SK-N-SH treated with all-trans-retinoic acid at 6 μM for 48 hours (cell line): Measurements from ENCODE around the gene PTPRG.

Experiments used
- ATAC-seq: fragments of 200-7000 bp; cut with Tn5 transposase; 3 replicates; pipeline ENCODE4 v1.9.1; 2020; ENCODE audit warnings: mild to moderate bottlenecking, moderate library complexity
- ARNTL ChIP-seq: fragments of 450-650 bp; formaldehyde crosslinking; IDR thresholded peaks from 2 replicates; pipeline ENCODE4 v1.5.0; 2020; ENCODE audit warnings: low read depth, mild to moderate bottlenecking, moderate library complexity, borderline replicate concordance
- BACH2 ChIP-seq: fragments of 250-450 bp; sonication (Bioruptor Pico); IDR thresholded peaks from 2 replicates; pipeline ENCODE4 v1.9.0; 2021; ENCODE audit warnings: mild to moderate bottlenecking, borderline replicate concordance
- CREB5 ChIP-seq: fragments of 250-450 bp; sonication (Bioruptor Pico); IDR thresholded peaks from 2 replicates; pipeline ENCODE4 v1.5.1; 2020; ENCODE audit warnings: low read depth, mild to moderate bottlenecking, moderate library complexity
- CSDC2 ChIP-seq: fragments of 250-450 bp; sonication (Bioruptor Pico); IDR thresholded peaks from 2 replicates; pipeline ENCODE4 v1.5.0; 2020; ENCODE audit warnings: mild to moderate bottlenecking, moderate library complexity
- CSRNP3 ChIP-seq: fragments of 250-450 bp; sonication (Bioruptor Pico); IDR thresholded peaks from 2 replicates; pipeline ENCODE4 v1.5.1; 2021; ENCODE audit warnings: mild to moderate bottlenecking, moderate library complexity
- ESRRG ChIP-seq: fragments of 250-450 bp; sonication (Bioruptor Pico); IDR thresholded peaks from 2 replicates; pipeline ENCODE4 v1.6.1; 2021; ENCODE audit warnings: mild to moderate bottlenecking
- GLIS3 ChIP-seq: fragments of 250-450 bp; sonication (Bioruptor Pico); IDR thresholded peaks from 2 replicates; pipeline ENCODE4 v1.5.0; 2020; ENCODE audit warnings: mild to moderate bottlenecking, moderate library complexity
- ISL1 ChIP-seq: fragments of 250-450 bp; sonication (Bioruptor Pico); IDR thresholded peaks from 2 replicates; pipeline ENCODE4 v2.1.2; 2022; ENCODE audit warnings: mild to moderate bottlenecking, moderate library complexity
- OSR1 ChIP-seq: fragments of 250-450 bp; sonication (Bioruptor Pico); IDR thresholded peaks from 2 replicates; pipeline ENCODE4 v1.8.0; 2022; ENCODE audit warnings: moderate library complexity, mild to moderate bottlenecking, inconsistent platforms
- PATZ1 ChIP-seq: fragments of 250-450 bp; sonication (Bioruptor Pico); IDR thresholded peaks from 2 replicates; pipeline ENCODE4 v1.8.0; 2020; ENCODE audit warnings: mild to moderate bottlenecking, moderate library complexity, borderline replicate concordance
- PPARA ChIP-seq: fragments of 250-450 bp; sonication (Bioruptor Pico); IDR thresholded peaks from 2 replicates; pipeline ENCODE4 v1.5.0; 2020; ENCODE audit warnings: mild to moderate bottlenecking, borderline replicate concordance
- RARB ChIP-seq: fragments of 250-450 bp; sonication (Bioruptor Pico); IDR thresholded peaks from 2 replicates; pipeline ENCODE4 v1.8.0; 2021; ENCODE audit warnings: mild to moderate bottlenecking, moderate library complexity
- SNAI2 ChIP-seq: fragments of 250-450 bp; sonication (Bioruptor Pico); IDR thresholded peaks from 2 replicates; pipeline ENCODE4 v1.5.0; 2020; ENCODE audit warnings: mild to moderate bottlenecking, moderate library complexity
- TCF4 ChIP-seq: fragments of 250-450 bp; sonication (Bioruptor Pico); IDR thresholded peaks from 2 replicates; pipeline ENCODE4 v1.8.0; 2021; ENCODE audit warnings: mild to moderate bottlenecking, moderate library complexity, borderline replicate concordance
- TSHZ2 ChIP-seq: fragments of 250-450 bp; sonication (Bioruptor Pico); IDR thresholded peaks from 2 replicates; pipeline ENCODE4 v1.5.0; 2020; ENCODE audit warnings: mild to moderate bottlenecking, moderate library complexity
- ZC3H10 ChIP-seq: fragments of 250-450 bp; sonication (Bioruptor Pico); IDR thresholded peaks from 2 replicates; pipeline ENCODE4 v1.5.1; 2021; ENCODE audit warnings: mild to moderate bottlenecking, moderate library complexity
- ZFP3 ChIP-seq: fragments of 250-450 bp; sonication (Bioruptor Pico); IDR thresholded peaks from 2 replicates; pipeline ENCODE4 v1.5.0; 2020; ENCODE audit warnings: mild to moderate bottlenecking, moderate library complexity
- ZFP30 ChIP-seq: fragments of 450-650 bp; formaldehyde crosslinking; IDR thresholded peaks from 2 replicates; pipeline ENCODE4 v1.5.0; 2022; ENCODE audit warnings: mild to moderate bottlenecking, moderate library complexity
- ZNF565 ChIP-seq: fragments of 450-650 bp; formaldehyde crosslinking; conservative IDR thresholded peaks from 2 replicates; pipeline ENCODE4 v1.5.0; 2020; ENCODE audit warnings: low read depth, mild to moderate bottlenecking, moderate library complexity
- ZNF70 ChIP-seq: fragments of 450-650 bp; formaldehyde crosslinking; IDR thresholded peaks from 2 replicates; pipeline ENCODE4 v1.5.0; 2020; ENCODE audit warnings: mild to moderate bottlenecking, moderate library complexity
- ZNF8 ChIP-seq: fragments of 450-650 bp; formaldehyde crosslinking; IDR thresholded peaks from 2 replicates; pipeline ENCODE4 v1.5.0; 2020; ENCODE audit warnings: mild to moderate bottlenecking, moderate library complexity

PTPRG gene

GRCh38 chr3:62131620-62132019 lies 570.2 kb downstream of the PTPRG start:
- peak; percentile 57; the same call in 2 of the 3 replicates for ATAC-seq
- TF ChIP-seq GLIS3 (CRISPR knock-in tag) (no peak), ISL1 (no peak), CSDC2 (CRISPR knock-in tag) (no peak), ZFP3 (no peak), TSHZ2 (no peak)
- TF ChIP-seq, all 23 proteins: peak for 0

GRCh38 chr3:62132027-62132602 lies 570.7 kb downstream of the PTPRG start:
- no peak for ATAC-seq
- TF ChIP-seq ISL1 (no peak), TCF4 (CRISPR knock-in tag) (no peak), ZNF70 (CRISPR knock-in tag) (no peak), CREB5 (no peak), ZFP3 (no peak), ZNF8 (CRISPR knock-in tag) (no peak), ARNTL (no peak), CSDC2 (CRISPR knock-in tag) (no peak), SNAI2 (CRISPR knock-in tag) (no peak), OSR1 (CRISPR knock-in tag) (no peak), ZNF565 (CRISPR knock-in tag) (no peak), PATZ1 (CRISPR knock-in tag) (no peak), ESRRG (CRISPR knock-in tag) (no peak), RARB (CRISPR knock-in tag) (no peak), TSHZ2 (no peak), BACH2 (CRISPR knock-in tag) (no peak), GLIS3 (CRISPR knock-in tag) (no peak), PPARA (CRISPR knock-in tag) (no peak), ZC3H10 (no peak), ZFP30 (CRISPR knock-in tag) (no peak)

- ATAC-seq: no peak
- TF ChIP-seq ZNF8 (CRISPR knock-in tag): no peak
- TF ChIP-seq PATZ1 (CRISPR knock-in tag): no peak
- no peak for TF ChIP-seq BACH2 (CRISPR knock-in tag)
- TF ChIP-seq ISL1: no peak
- TF ChIP-seq RARB (CRISPR knock-in tag): no peak
- no peak for TF ChIP-seq CSRNP3
- no peak for TF ChIP-seq PPARA (CRISPR knock-in tag)
- TF ChIP-seq ESRRG (CRISPR knock-in tag): no peak
- no peak for TF ChIP-seq CREB5
- no peak for TF ChIP-seq TSHZ2
- no peak for TF ChIP-seq OSR1 (CRISPR knock-in tag)
Observed at GRCh38 chr3:62133015-62133414, 571.6 kb downstream of the PTPRG start.
